Measurements from ENCODE around the gene NAMPT. TPM values are rescaled to one million over a fixed set of nuclear protein-coding genes. Genes with fewer than 3 reads are reported as not detected.

NAMPT gene
- 55.2 and 66.0 TPM in 2 replicates for total RNA-seq (2014; rRNA removed)
- percentile 97 among the genes with signal in this experiment for Bru-seq, nascent RNA
- BruChase-seq, experiment 1, labeled RNA remaining after a 6-hour chase, result percentile 95 among the genes with signal in this experiment
- percentile 94 among the genes with signal in this experiment for BruChase-seq, experiment 2, labeled RNA remaining after a 2-hour chase
- long read RNA-seq, full-length matches to known transcripts, result 208 of 286 reads
- long read RNA-seq, partial matches to known transcripts, result 13 of 286 reads
- long read RNA-seq, other reads (novel, unspliced or antisense), result 65 of 286 reads

- Histone ChIP-seq H3K4me2 (ENCODE audit: low read length) (peak within 1 kb of the TSS; percentile 91), H3K27me3 (ENCODE audit: low read length) (no peaks in the 10 kb centered on the region), H3K9me2 (replicated peaks; ENCODE audit: low read length) (no peaks in the 10 kb centered on the region), H3K4me3 (ENCODE audit: low read length) (peak within 1 kb of the TSS; percentile 79), H2AFZ (ENCODE audit: low read length) (peak within 1 kb of the TSS; percentile 80), H3K9me3 (ENCODE audit: low read length) (no peaks in the 10 kb centered on the region), H3K79me2 (ENCODE audit: low read length) (peaks cover 45% of the 10 kb centered on the region), H3K9ac (ENCODE audit: low read length) (peak within 1 kb of the TSS; percentile 80), H3K27ac (ENCODE audit: low read length) (peak within 1 kb of the TSS; percentile 70), H3F3A (ENCODE audit: low read length, unreplicated experiment) (no peaks in the 10 kb centered on the region), H3K36me3 (ENCODE audit: low read depth, low read length) (no peaks in the 10 kb centered on the region), H4K20me1 (ENCODE audit: low read length) (peaks cover 34% of the 10 kb centered on the region), H3K4me1 (ENCODE audit: insufficient read depth, low read length) (peaks cover 32% of the 10 kb centered on the region)
- TF ChIP-seq EZH2phosphoT487 (IDR thresholded peaks at IDR 0.05; ENCODE audit: borderline replicate concordance, low read length), result no peak
- TF ChIP-seq CTCF (conservative IDR thresholded peaks at IDR 0.05; ENCODE audit: low read depth, low read length), result no peak
- no peak for TF ChIP-seq EZH2 (IDR thresholded peaks at IDR 0.05; ENCODE audit: low read length, unreplicated experiment)
- ATAC-seq (no peak; the same call in 1 of the 2 replicates), DNase-seq (no peak)
- intact Hi-C loops (cut with micrococcal nuclease), result loop anchor here (1.0 to 2.0 kb wide), 8 partner anchors 28 to 764 kb away; partner anchors contain the start of gene SYPL1
- ChIA-PET POLR2A (ENCODE audit: unreplicated experiment) (interaction anchor here (0.5 to 1.3 kb wide), 28 partner anchors 15 to 1739 kb away, joined by 3 to 20 read pairs (median 5); partner anchors contain the start of gene HBP1), CTCF (interaction anchor here (0.6 to 2.5 kb wide), 6 partner anchors 28 to 407 kb away, joined by 3 to 16 read pairs (median 4); no protein-coding TSS in a partner anchor)
- no TSS peak for BruUV-seq (replicated peaks)
Observed at GRCh38 chr7:106284714-106285050, at the start of gene NAMPT. TSS of gene NAMPT (minus strand) at chr7:106284983. CDS start at chr7:106284884, 99 bp downstream.

- no peaks in the 10 kb centered on the region for H3K36me3 ChIP-seq (ENCODE audit: low read depth, low read length)
- no peak overlapping the region for H2AFZ ChIP-seq (ENCODE audit: low read length)
- H3K27me3 ChIP-seq (ENCODE audit: low read length), result no peaks in the 10 kb centered on the region
- intact Hi-C loops (cut with micrococcal nuclease), result no loop called here
- peaks cover 17% of the 10 kb centered on the region for H3K4me1 ChIP-seq (ENCODE audit: insufficient read depth, low read length)
- no peak overlapping the region for H3K27ac ChIP-seq (ENCODE audit: low read length)
- no peaks in the 10 kb centered on the region for H4K20me1 ChIP-seq (ENCODE audit: low read length)
- H3K79me2 ChIP-seq (ENCODE audit: low read length), result no peaks in the 10 kb centered on the region
- H3K9me3 ChIP-seq (ENCODE audit: low read length), result no peaks in the 10 kb centered on the region
- no peaks in the 10 kb centered on the region for H3K9me2 ChIP-seq (replicated peaks; ENCODE audit: low read length)
- no peaks in the 10 kb centered on the region for H3F3A ChIP-seq (ENCODE audit: low read length, unreplicated experiment)
- BruUV-seq (replicated peaks), result no TSS peak
- no peak for TF ChIP-seq EZH2 (IDR thresholded peaks at IDR 0.05; ENCODE audit: low read length, unreplicated experiment)
- TF ChIP-seq CTCF (conservative IDR thresholded peaks at IDR 0.05; ENCODE audit: low read depth, low read length), result no peak
- no peak for TF ChIP-seq EZH2phosphoT487 (IDR thresholded peaks at IDR 0.05; ENCODE audit: borderline replicate concordance, low read length)
- H3K4me3 ChIP-seq (ENCODE audit: low read length), result no peak overlapping the region
- ATAC-seq (no peak), DNase-seq (no peak)
- no peak overlapping the region for H3K4me2 ChIP-seq (ENCODE audit: low read length)
- POLR2A ChIA-PET (ENCODE audit: unreplicated experiment), result no interaction called here
- CTCF ChIA-PET, result interaction anchor here (0.7 kb wide), 1 partner anchor 129 kb away, joined by 3 read pairs; no protein-coding TSS in a partner anchor
- no peak overlapping the region for H3K9ac ChIP-seq (ENCODE audit: low read length)
Observed at GRCh38 chr7:106332201-106332600, 47.4 kb upstream of the NAMPT start.

All from PC-3 (cell line).